Endothelial cell of umbilical vein (primary cell): ENCODE results near the gene PNMA6F. TPM values are rescaled to one million over a fixed set of nuclear protein-coding genes. Genes with fewer than 3 reads are reported as not detected.

Experiments
- BruUV-seq: library from RNA; stranded (reverse); fragments of 400-500 nt; replicated peaks from 2 replicates; lab custom pipeline; 2021; lab: Mats Ljungman, UMichigan
- CTCF ChIA-PET: fragments of 300-600, 350-600 bp; sonication (Branson Sonifier 250); formaldehyde crosslinking; loops from one replicate; lab custom pipeline; 2021; ENCODE audit warnings: antibody characterized with exemption, inconsistent platforms; lab: Charles Lee
- POLR2A ChIA-PET: fragments of 300-600, 350-600 bp; sonication (Branson Sonifier 250); formaldehyde crosslinking; loops from one replicate; lab custom pipeline; 2021; ENCODE audit warnings: antibody characterized with exemption, inconsistent platforms; lab: Charles Lee
- DNase-seq: peaks from one replicate; pipeline ENCODE4 v3.0.0-alpha.2; 2011; ENCODE audit warnings: low read depth, low spot score
- FAIRE-seq: peaks from 2 replicates; lab custom pipeline; 2011; peaks lifted over from hg19 to GRCh38; lab: Jason Lieb, UNC
- H2AFZ ChIP-seq: 2 replicates; pipeline ENCODE4 v1.6.0; 2012; ENCODE audit warnings: low read depth, low read length, control low read depth, inconsistent platforms
- H3K27ac ChIP-seq: 2 replicates; pipeline ENCODE4 v1.5.1; 2011; ENCODE audit warnings: low read depth, mild to moderate bottlenecking, control low read depth, low read length, moderate library complexity; ENCODE audit not compliant: insufficient read depth
- H3K27me3 ChIP-seq, 2 experiments: 2 replicates each; pipeline versions ENCODE4 v1.6.0 to v1.6.1; 2011; ENCODE audit warnings: low read length in 2 of 2, mixed read lengths in 1 of 2; ENCODE audit not compliant: control insufficient read depth in 2 of 2, insufficient read depth in 2 of 2
- H3K36me3 ChIP-seq, 2 experiments: 2 replicates in 1 of 2; 3 replicates in 1 of 2; pipeline ENCODE4 v1.5.1; 2011; ENCODE audit warnings: low read length in 2 of 2, mild to moderate bottlenecking in 1 of 2, moderate library complexity in 1 of 2; ENCODE audit not compliant: control insufficient read depth in 2 of 2, insufficient read depth in 2 of 2; ENCODE audit errors: extremely low read depth in 1 of 2
- H3K4me1 ChIP-seq: 3 replicates; pipeline ENCODE4 v1.5.1; 2011; ENCODE audit warnings: mild to moderate bottlenecking, low read length; ENCODE audit not compliant: control insufficient read depth, insufficient read depth; ENCODE audit errors: extremely low read depth
- H3K4me2 ChIP-seq: 2 replicates; pipeline ENCODE4 v1.6.1; 2011; ENCODE audit warnings: low read length, control low read depth, mixed read lengths; ENCODE audit not compliant: insufficient read depth
- H3K4me3 ChIP-seq, 3 experiments: fragments of 200-600 bp in 1 of 3; sonication (generic), shearing (Covaris generic) in 1 of 3; replicated peaks in 1 of 3; 2 replicates each; pipeline ENCODE4 v1.5.1; 2011 to 2016; ENCODE audit warnings: control low read depth in 3 of 3, low read length in 3 of 3, mild to moderate bottlenecking in 2 of 3, inconsistent platforms in 1 of 3, low read depth in 1 of 3, moderate library complexity in 1 of 3; ENCODE audit not compliant: insufficient read depth in 1 of 3
- H3K79me2 ChIP-seq: 2 replicates; pipeline ENCODE4 v1.6.0; 2012; ENCODE audit warnings: low read length, inconsistent platforms; ENCODE audit not compliant: control insufficient read depth, insufficient read depth
- H3K9ac ChIP-seq: replicated peaks from 2 replicates; pipeline ENCODE3; 2011; ENCODE audit warnings: low read length, control low read depth; ENCODE audit not compliant: insufficient read depth; ENCODE audit errors: extremely low read depth
- H3K9me1 ChIP-seq: replicated peaks from 3 replicates; pipeline ENCODE4 v1.6.0; 2011; ENCODE audit warnings: mild to moderate bottlenecking, low read length; ENCODE audit not compliant: control insufficient read depth, insufficient read depth; ENCODE audit errors: extremely low read depth
- H3K9me3 ChIP-seq: replicated peaks from 2 replicates; pipeline ENCODE4 v1.5.1; 2012; ENCODE audit warnings: low read length, inconsistent platforms; ENCODE audit not compliant: control insufficient read depth, insufficient read depth
- H4K20me1 ChIP-seq: replicated peaks from 2 replicates; pipeline ENCODE3; 2011; ENCODE audit warnings: mild to moderate bottlenecking, low read length; ENCODE audit not compliant: control insufficient read depth, insufficient read depth; ENCODE audit errors: extremely low read depth
- EZH2 ChIP-seq: IDR thresholded peaks from 2 replicates; pipeline ENCODE4 v1.6.1; 2012; ENCODE audit warnings: borderline replicate concordance, low read depth, mild to moderate bottlenecking, moderate library complexity, low read length, inconsistent platforms; ENCODE audit not compliant: severe bottlenecking
- FOS ChIP-seq: IDR thresholded peaks from 2 replicates; pipeline ENCODE4 v1.6.1; 2011; ENCODE audit warnings: mild to moderate bottlenecking, low read length, moderate library complexity, borderline replicate concordance; ENCODE audit not compliant: insufficient read depth
- GATA2 ChIP-seq: IDR thresholded peaks from 2 replicates; pipeline ENCODE4 v1.7.0; 2011; ENCODE audit warnings: low read depth, mild to moderate bottlenecking, moderate library complexity, mixed read lengths, low read length; ENCODE audit not compliant: insufficient read length, insufficient read depth
- JUN ChIP-seq: IDR thresholded peaks from 2 replicates; pipeline ENCODE4 v1.6.1; 2011; ENCODE audit warnings: borderline replicate concordance, low read depth; ENCODE audit not compliant: insufficient read length, insufficient read depth
- MYC ChIP-seq: IDR thresholded peaks from one replicate; pipeline ENCODE4 v1.6.1; 2011; ENCODE audit warnings: mild to moderate bottlenecking, low read depth, low read length
- POLR2A ChIP-seq: IDR thresholded peaks from 2 replicates; pipeline ENCODE4 v1.6.1; 2012; ENCODE audit warnings: low read depth, mild to moderate bottlenecking, control low read depth, low read length
- POLR2AphosphoS5 ChIP-seq: IDR thresholded peaks from 2 replicates; pipeline ENCODE4 v1.6.1; 2012; ENCODE audit warnings: low read depth, mild to moderate bottlenecking, control low read depth, low read length, moderate library complexity; ENCODE audit not compliant: insufficient read depth
- dilution Hi-C: fragments of 300-500 bp; cut with MboI; formaldehyde crosslinking; loops from one replicate; pipeline ENCODE4 v1.15.0; 2019; ENCODE audit warnings: low sequenced_read_pairs; ENCODE audit not compliant: extremely low pct_ligation_motif_present
- intact Hi-C: fragments of 100-400 bp; cut with micrococcal nuclease; formaldehyde crosslinking; loops from one replicate; pipeline ENCODE4 v1.10.0; 2022
- polyA plus RNA-seq, 4 experiments: library from polyadenylated mRNA; depleted of rRNA in 3 of 4; stranded (reverse) in 3 of 4; unstranded in 1 of 4; fragments of >200 nt; gene quantifications; 2 replicates each; pipeline versions ENCODE4 v1.2.1 to v1.2.3, GENCODE V29; 2011 to 2012; ENCODE audit warnings: missing spikeins in 1 of 4
- total RNA-seq: library from RNA; stranded (reverse); gene quantifications from 2 replicates; pipeline ENCODE4 v1.2.3, GENCODE V29; 2021
- TF ChIP-seq, protein P1 (sequence below): IDR thresholded peaks from 2 replicates; pipeline ENCODE4 v1.6.1; 2011; ENCODE audit not compliant: insufficient read depth, insufficient read length
- TF ChIP-seq, protein P2 (sequence below), 2 donors: IDR thresholded peaks; 1 replicate in 1 of 2; 2 replicates in 1 of 2; pipeline ENCODE4 v1.5.1; 2011; ENCODE audit warnings: low read length in 2 of 2, mild to moderate bottlenecking in 2 of 2, moderate library complexity in 2 of 2, control low read depth in 1 of 2, inconsistent platforms in 1 of 2, low read depth in 1 of 2; ENCODE audit not compliant: insufficient read depth in 1 of 2; ENCODE audit errors: extremely low read depth in 1 of 2

PNMA6F gene
- total and polyA plus RNA-seq, 2 donors (not counting 3 experiments of a cell fraction or from before 2014, with no cell fraction given) = not detected

DNA sequence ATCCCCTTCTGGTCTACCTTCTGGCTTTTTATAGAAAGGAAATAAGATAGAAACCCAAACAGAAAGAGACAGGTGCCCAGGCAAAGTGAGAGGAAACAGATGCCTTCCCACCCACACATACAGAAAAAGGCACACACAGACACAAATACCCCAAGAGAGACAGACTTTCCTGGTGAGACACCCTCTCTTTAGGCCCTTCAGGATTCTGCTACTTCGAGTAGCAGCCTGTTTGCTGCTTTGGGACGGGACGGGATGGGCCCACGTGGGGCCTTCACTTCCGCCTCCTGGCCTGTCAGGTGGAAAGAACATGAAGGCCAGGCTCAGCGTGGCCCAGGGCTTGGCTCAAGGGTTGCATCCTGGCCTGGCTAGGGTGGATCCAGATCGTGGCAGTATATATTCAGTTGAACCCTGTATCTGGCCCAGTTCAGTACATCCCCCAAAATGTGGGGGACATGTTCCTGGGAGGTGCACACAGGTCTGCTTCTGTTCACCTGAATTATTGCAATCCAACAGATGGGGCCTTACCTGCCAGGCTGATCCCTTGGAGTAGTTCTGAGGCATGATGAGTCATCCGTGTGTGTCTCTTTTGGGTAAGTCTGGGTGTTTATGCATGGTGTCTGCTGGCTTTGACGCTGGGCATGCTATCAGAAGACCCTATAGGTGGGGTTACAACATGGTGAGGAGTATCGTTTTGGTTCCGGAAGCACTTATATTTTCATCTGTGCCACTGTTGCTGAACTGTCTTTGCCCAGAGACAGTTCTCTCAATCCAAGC, 14.7 kb upstream of the PNMA6F start:
- H3K27ac ChIP-seq = no peak overlapping the region
- H3K79me2 ChIP-seq = peaks cover 12% of the 10 kb centered on the region
- CTCF ChIA-PET = no interaction called here
- dilution Hi-C loops = no loop called here
- no peak overlapping the region for H3K9ac ChIP-seq
- no TSS peak for BruUV-seq
- H2AFZ ChIP-seq = no peak overlapping the region
- DNase-seq (no peak), FAIRE-seq (no peak)
- H4K20me1 ChIP-seq = no peaks in the 10 kb centered on the region
- H3K4me1 ChIP-seq = no peaks in the 10 kb centered on the region
- intact Hi-C loops = no loop called here
- H3K9me3 ChIP-seq = no peaks in the 10 kb centered on the region
- no peak overlapping the region for H3K4me3 ChIP-seq
- POLR2A ChIA-PET = no interaction called here
- TF ChIP-seq GATA2 (no peak), EZH2 (no peak), JUN (no peak), POLR2AphosphoS5 (no peak), FOS (no peak), MYC (no peak), POLR2A (no peak)
- TF ChIP-seq, protein P1, sequence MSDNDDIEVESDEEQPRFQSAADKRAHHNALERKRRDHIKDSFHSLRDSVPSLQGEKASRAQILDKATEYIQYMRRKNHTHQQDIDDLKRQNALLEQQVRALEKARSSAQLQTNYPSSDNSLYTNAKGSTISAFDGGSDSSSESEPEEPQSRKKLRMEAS = no peak
- TF ChIP-seq, protein P2, sequence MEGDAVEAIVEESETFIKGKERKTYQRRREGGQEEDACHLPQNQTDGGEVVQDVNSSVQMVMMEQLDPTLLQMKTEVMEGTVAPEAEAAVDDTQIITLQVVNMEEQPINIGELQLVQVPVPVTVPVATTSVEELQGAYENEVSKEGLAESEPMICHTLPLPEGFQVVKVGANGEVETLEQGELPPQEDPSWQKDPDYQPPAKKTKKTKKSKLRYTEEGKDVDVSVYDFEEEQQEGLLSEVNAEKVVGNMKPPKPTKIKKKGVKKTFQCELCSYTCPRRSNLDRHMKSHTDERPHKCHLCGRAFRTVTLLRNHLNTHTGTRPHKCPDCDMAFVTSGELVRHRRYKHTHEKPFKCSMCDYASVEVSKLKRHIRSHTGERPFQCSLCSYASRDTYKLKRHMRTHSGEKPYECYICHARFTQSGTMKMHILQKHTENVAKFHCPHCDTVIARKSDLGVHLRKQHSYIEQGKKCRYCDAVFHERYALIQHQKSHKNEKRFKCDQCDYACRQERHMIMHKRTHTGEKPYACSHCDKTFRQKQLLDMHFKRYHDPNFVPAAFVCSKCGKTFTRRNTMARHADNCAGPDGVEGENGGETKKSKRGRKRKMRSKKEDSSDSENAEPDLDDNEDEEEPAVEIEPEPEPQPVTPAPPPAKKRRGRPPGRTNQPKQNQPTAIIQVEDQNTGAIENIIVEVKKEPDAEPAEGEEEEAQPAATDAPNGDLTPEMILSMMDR (IDR thresholded peaks at IDR 0.05; ENCODE audit: extremely low read depth in 1 of 2, insufficient read depth in 1 of 2, low read depth in 1 of 2, low read length in 2 of 2) = no peak
- no peaks in the 10 kb centered on the region for H3K9me1 ChIP-seq
- H3K36me3 ChIP-seq = no peaks in the 10 kb centered on the region
- H3K27me3 ChIP-seq = no peaks in the 10 kb centered on the region
- H3K4me2 ChIP-seq = no peak overlapping the region
